ENCODE results near the gene ASIC1. TPM values are rescaled to one million over a fixed set of nuclear protein-coding genes. Genes with fewer than 3 reads are reported as not detected.

ASIC1 gene
- total RNA-seq, 1 experiment from 2014 or later, result 3.5 TPM

GRCh38 chr12:50069069-50069468, 11.7 kb downstream of the ASIC1 start:
- BruUV-seq (replicated peaks), result no TSS peak
- DNase-seq, result no peak
- Mint-ChIP-seq H3K36me3 (ENCODE audit: insufficient read depth, unreplicated experiment) (peaks cover 6% of the 10 kb centered on the region), H3K9me3 (ENCODE audit: low read depth, unreplicated experiment) (no peaks in the 10 kb centered on the region), H3K4me3 (ENCODE audit: low read depth, unreplicated experiment) (no peak overlapping the region), H3K27ac (ENCODE audit: unreplicated experiment) (no peak overlapping the region), H3K4me1 (ENCODE audit: low read depth, unreplicated experiment) (peaks cover 9% of the 10 kb centered on the region), H3K27me3 (ENCODE audit: unreplicated experiment) (no peaks in the 10 kb centered on the region)
- no peak for TF ChIP-seq CTCF (IDR thresholded peaks at IDR 0.05; ENCODE audit: unreplicated experiment)
- CTCF ChIA-PET, result interaction anchor here (1.9 kb wide), 1 partner anchor 101 kb away, joined by 25 read pairs; no protein-coding TSS in a partner anchor
- intact Hi-C loops (cut with micrococcal nuclease; ENCODE audit: unreplicated experiment), result no loop called here

- no TSS peak for BruUV-seq (replicated peaks)
- Mint-ChIP-seq H3K36me3 (ENCODE audit: insufficient read depth, unreplicated experiment) (peaks cover 6% of the 10 kb centered on the region), H3K27ac (ENCODE audit: unreplicated experiment) (no peak overlapping the region), H3K4me3 (ENCODE audit: low read depth, unreplicated experiment) (no peak overlapping the region), H3K9me3 (ENCODE audit: low read depth, unreplicated experiment) (no peaks in the 10 kb centered on the region), H3K4me1 (ENCODE audit: low read depth, unreplicated experiment) (peaks cover 9% of the 10 kb centered on the region), H3K27me3 (ENCODE audit: unreplicated experiment) (no peaks in the 10 kb centered on the region)
- intact Hi-C loops (cut with micrococcal nuclease; ENCODE audit: unreplicated experiment), result no loop called here
- CTCF ChIA-PET, result interaction anchor here (1.1 to 1.9 kb wide), 2 partner anchors 42 to 102 kb away, joined by 4 to 25 read pairs; partner anchors contain the start of gene COX14
- DNase-seq, result no peak
- TF ChIP-seq CTCF (IDR thresholded peaks at IDR 0.05; ENCODE audit: unreplicated experiment), result no peak
Observed at GRCh38 chr12:50069539-50069938, 12.1 kb downstream of the ASIC1 start.

GRCh38 chr12:50070314-50071060, 13.1 kb downstream of the ASIC1 start:
- peaks cover 17% of the 10 kb centered on the region for H3K4me1 Mint-ChIP-seq (ENCODE audit: low read depth, unreplicated experiment)
- H3K9me3 Mint-ChIP-seq (ENCODE audit: low read depth, unreplicated experiment), result no peaks in the 10 kb centered on the region
- H3K4me3 Mint-ChIP-seq (ENCODE audit: low read depth, unreplicated experiment), result no peak overlapping the region
- H3K27ac Mint-ChIP-seq (ENCODE audit: unreplicated experiment), result no peak overlapping the region
- H3K27me3 Mint-ChIP-seq (ENCODE audit: unreplicated experiment), result no peaks in the 10 kb centered on the region
- peaks cover 10% of the 10 kb centered on the region for H3K36me3 Mint-ChIP-seq (ENCODE audit: insufficient read depth, unreplicated experiment)
- CTCF ChIA-PET, result interaction anchor here (0.6 to 1.9 kb wide), 16 partner anchors 14 to 293 kb away, joined by 3 to 25 read pairs (median 4); partner anchors contain the start of genes COX14, RACGAP1 and SMARCD1
- no TSS peak for BruUV-seq (replicated peaks)
- peak; percentile 65 for TF ChIP-seq CTCF (IDR thresholded peaks at IDR 0.05; ENCODE audit: unreplicated experiment)
- DNase-seq, result peak; percentile 73
- intact Hi-C loops (cut with micrococcal nuclease; ENCODE audit: unreplicated experiment), result loop anchor here (2.0 to 10.0 kb wide), 3 partner anchors 104 to 244 kb away; no protein-coding TSS in a partner anchor

- Mint-ChIP-seq H3K4me1 (ENCODE audit: low read depth, unreplicated experiment) (peaks cover 17% of the 10 kb centered on the region), H3K9me3 (ENCODE audit: low read depth, unreplicated experiment) (no peaks in the 10 kb centered on the region), H3K27ac (ENCODE audit: unreplicated experiment) (no peak overlapping the region), H3K27me3 (ENCODE audit: unreplicated experiment) (no peaks in the 10 kb centered on the region), H3K36me3 (ENCODE audit: insufficient read depth, unreplicated experiment) (peaks cover 10% of the 10 kb centered on the region), H3K4me3 (ENCODE audit: low read depth, unreplicated experiment) (no peak overlapping the region)
- no peak for DNase-seq
- BruUV-seq (replicated peaks), result no TSS peak
- intact Hi-C loops (cut with micrococcal nuclease; ENCODE audit: unreplicated experiment), result loop anchor here (5.0 to 10.0 kb wide), 2 partner anchors 205 to 242 kb away; no protein-coding TSS in a partner anchor
- no peak for TF ChIP-seq CTCF (IDR thresholded peaks at IDR 0.05; ENCODE audit: unreplicated experiment)
- CTCF ChIA-PET, result interaction anchor here (0.9 kb wide), 1 partner anchor 13 kb away, joined by 3 read pairs; the partner anchor contains the start of gene SMARCD1
Observed at GRCh38 chr12:50072198-50072907, 15.0 kb downstream of the ASIC1 start.
